ENCODE measurements around the gene APBB1.

- no peak for TF ChIP-seq CTCF (IDR thresholded peaks at IDR 0.05; ENCODE audit: insufficient read depth, low read length)
- TF ChIP-seq POLR2AphosphoS5 (IDR thresholded peaks at IDR 0.05; ENCODE audit: low read depth), result no peak
- no peak for TF ChIP-seq REST (IDR thresholded peaks at IDR 0.05; ENCODE audit: insufficient replicate concordance, low read depth)
- TF ChIP-seq SPI1 (IDR thresholded peaks at IDR 0.05; ENCODE audit: borderline replicate concordance, low read depth), result no peak
- no peak for TF ChIP-seq GABPA (IDR thresholded peaks at IDR 0.05; ENCODE audit: low read depth)
These were observed 58.7 kb downstream of the APBB1 start for GRCh38 chr11:6360183-6360582.
